Caki2 (cell line): ENCODE measurements around the gene RASSF5. TPM values are rescaled to one million over a fixed set of nuclear protein-coding genes. Genes with fewer than 3 reads are reported as not detected.

ENCODE experiments used
- DNase-seq: peaks from one replicate; pipeline ENCODE4 v3.0.0-alpha.2; 2015; ENCODE audit warnings: low read depth
- in situ Hi-C: cut with HindIII; loops from 2 replicates; pipeline ENCODE4 v1.10.0; 2016; ENCODE audit warnings: low sequenced_read_pairs, low pct_unique_long_range_greater_than_20kb, mixed read lengths
- total RNA-seq: library from RNA; depleted of rRNA; stranded (reverse); fragments of >200 nt; shearing (Covaris generic); gene quantifications from 2 replicates; pipeline ENCODE4 v1.2.3, GENCODE V29; 2014; ENCODE audit warnings: low replicate concordance; rRNA removed

Gene RASSF5, protein sequence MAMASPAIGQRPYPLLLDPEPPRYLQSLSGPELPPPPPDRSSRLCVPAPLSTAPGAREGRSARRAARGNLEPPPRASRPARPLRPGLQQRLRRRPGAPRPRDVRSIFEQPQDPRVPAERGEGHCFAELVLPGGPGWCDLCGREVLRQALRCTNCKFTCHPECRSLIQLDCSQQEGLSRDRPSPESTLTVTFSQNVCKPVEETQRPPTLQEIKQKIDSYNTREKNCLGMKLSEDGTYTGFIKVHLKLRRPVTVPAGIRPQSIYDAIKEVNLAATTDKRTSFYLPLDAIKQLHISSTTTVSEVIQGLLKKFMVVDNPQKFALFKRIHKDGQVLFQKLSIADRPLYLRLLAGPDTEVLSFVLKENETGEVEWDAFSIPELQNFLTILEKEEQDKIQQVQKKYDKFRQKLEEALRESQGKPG
- 0.09 and 0.47 TPM in 2 replicates for total RNA-seq

DNA sequence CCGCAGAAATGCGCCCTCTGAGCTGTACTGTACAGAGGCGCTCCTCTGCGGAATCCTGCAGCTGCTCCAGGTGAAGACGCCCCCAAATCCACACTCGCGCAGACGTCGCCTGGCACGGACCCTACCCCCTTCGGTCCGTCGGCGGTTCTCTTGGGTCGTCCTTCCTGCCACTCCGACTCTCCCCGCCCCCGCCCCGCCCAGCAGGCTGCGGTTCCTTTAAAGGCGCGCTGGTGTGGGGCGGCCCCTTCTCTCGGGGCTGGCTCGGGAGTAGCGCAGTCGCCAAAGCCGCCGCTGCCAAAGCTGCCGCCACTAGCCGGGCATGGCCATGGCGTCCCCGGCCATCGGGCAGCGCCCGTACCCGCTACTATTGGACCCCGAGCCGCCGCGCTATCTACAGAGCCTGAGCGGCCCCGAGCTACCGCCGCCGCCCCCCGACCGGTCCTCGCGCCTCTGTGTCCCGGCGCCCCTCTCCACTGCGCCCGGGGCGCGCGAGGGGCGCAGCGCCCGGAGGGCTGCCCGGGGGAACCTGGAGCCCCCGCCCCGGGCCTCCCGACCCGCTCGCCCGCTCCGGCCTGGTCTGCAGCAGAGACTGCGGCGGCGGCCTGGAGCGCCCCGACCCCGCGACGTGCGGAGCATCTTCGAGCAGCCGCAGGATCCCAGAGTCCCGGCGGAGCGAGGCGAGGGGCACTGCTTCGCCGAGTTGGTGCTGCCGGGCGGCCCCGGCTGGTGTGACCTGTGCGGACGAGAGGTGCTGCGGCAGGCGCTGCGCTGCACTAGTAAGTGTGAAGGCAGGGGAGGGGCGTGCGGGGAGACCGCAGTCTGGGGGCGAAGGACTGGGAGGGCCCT lies at the start of gene RASSF5:
Gene RASSF5, plus strand, starts transcription at position 248 of the 846 bp plus-strand sequence. Its CDS starts 72 bp downstream, at position 320.
- DNase-seq, result peak; percentile 66
- in situ Hi-C loops, result no loop called here

DNA sequence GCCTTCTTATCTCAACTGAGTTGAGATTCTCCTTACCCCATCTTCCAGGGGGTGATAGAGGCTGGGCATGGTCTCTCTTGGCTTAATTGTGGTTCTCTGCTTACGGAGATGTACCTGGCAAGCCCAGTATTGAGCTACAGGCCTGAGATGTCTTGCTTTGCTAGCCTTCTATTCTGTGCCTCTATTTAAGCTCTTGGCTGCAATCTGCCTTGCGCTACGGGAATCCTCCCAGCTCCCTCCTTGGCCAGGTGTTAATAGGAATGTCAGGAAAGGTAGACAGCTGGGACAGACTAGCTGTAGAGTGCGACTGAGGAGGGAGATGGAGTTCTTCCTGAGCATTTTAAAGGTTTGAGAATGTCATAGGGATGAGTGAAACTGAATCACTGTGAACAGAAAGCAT lies 47.6 kb upstream of the RASSF5 start:
- in situ Hi-C loops, result no loop called here

DNA sequence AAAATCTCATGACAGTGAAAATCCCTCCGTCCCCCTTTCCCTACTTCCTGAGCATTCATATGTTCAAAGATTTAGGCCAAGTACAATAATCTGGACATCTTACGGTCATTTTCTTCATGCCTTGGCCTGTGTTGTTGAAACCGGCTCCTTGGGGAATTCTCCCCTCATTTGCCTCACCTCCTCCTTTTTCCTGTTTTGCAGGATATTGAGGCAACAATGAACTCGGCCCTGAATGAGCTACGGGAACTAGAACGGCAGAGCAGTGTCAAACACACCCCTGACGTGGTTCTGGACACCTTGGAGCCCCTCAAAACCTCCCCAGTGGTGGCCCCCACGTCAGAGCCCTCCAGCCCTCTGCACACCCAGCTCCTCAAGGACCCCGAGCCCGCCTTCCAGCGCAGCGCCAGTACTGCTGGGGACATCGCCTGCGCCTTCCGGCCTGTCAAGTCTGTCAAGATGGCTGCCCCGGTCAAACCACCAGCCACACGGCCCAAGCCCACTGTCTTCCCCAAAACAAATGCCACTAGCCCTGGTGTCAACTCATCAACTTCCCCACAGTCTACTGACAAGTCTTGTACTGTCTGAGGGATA lies 46.4 kb upstream of the RASSF5 start:
- in situ Hi-C loops, result no loop called here
- DNase-seq, result no peak

More for the DNA sequence above, 47.6 kb upstream of the RASSF5 start:
- DNase-seq, result no peak

DNA sequence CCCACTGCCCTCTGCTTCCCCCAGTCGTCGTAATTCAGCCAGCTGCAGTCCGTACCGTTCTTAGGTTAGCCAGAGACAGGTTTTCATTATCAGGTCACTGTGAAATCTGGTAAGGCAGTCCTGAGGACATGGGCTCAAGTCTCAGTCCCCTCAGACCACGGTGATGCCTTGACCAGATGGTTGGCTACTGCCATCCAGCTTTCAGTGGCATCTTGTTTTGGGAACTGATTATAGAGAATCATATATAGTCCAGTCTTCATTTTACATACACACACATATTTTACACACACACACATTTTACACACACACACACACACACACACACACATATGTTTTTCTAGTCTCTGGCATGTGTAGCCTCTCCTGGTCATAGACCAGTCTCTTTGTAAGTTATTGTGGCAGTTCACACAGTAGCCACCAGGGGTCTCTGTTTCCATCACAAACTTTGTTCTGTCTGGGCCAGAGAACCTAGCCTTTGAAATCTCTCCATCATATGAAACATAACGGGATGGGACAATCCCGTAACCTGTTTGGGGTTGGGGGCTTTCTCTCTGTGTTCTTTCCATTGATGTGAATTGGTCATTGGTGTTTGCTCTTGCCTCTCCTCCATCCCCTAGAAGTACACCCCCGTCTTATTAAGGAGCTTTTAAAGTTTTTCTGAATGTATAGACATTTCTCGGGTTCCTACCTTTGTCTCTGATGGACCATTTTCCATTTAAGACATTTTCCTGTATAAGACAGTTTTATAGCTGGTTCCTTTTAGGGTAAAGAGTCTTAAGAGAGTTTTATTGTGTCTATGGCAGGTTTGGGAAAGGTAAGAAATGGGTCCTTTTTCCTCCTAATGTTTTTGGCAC lies 45.5 kb upstream of the RASSF5 start:
- peak; percentile 61 for DNase-seq
- in situ Hi-C loops, result no loop called here

DNA sequence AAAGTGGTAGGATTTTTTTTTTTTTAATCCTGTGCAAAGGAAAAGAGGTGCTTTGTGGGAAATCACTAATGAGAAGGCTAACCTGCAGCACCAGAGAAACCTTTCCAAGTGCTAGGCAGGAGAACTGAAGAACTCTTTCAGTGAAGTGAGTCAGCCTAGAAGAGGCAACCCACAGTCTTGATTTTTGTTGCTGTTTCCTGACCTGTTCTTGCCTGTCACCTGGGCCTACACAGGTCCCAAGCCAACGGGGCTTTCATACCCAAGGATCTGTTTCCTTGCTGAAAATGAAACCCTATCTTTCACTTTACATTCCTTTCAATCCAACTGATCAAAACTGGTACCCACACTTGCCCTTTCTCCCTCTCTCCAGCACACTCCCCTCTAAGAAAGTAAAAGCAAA lies 44.2 kb upstream of the RASSF5 start:
- in situ Hi-C loops, result no loop called here
- DNase-seq, result no peak

DNA sequence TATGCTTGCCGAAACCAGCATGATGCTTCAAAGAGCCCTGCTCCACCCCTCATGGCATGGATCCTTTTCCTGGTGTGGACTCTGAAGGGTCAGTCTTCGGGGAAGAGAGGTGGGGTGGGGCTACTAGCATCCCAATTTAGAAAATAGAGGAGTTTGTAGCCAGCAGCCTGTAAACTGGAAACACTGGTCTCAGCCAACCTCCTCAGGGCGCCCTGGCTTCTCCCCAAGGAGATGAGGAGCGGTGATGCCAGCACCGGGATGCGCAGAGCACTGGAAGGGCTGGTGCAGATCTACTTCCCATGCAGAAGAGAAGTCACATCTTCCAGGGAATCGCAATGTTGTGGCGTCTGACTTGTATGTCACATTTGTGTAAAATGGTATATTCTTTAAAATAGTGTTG lies 43.4 kb upstream of the RASSF5 start:
- in situ Hi-C loops, result no loop called here
- no peak for DNase-seq

DNA sequence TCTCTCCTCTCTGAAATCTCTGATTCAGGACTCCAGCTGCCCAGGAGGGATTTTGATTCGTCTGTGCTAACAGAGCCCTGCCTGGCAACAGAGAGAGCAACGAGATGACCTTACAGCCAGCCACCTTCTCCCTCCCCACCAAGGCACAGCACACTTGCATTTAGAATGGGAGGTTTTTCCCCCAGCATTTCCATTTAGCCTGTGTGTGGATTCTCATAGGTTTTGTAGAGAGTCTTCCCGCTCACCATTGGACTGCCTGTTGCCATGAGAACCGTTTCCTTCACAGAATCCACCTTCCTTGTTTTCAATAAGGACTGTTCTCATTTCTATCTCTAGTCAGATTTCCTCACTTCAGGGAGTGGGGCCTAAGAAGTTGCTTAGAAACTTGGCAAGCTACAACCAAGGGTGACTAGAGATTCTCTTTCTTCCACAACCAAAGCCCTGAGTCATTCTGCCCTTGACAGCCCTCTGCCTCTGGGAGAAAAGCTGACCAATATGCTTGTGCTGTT lies 42.8 kb upstream of the RASSF5 start:
- DNase-seq, result peak; percentile 65
- in situ Hi-C loops, result no loop called here

DNA sequence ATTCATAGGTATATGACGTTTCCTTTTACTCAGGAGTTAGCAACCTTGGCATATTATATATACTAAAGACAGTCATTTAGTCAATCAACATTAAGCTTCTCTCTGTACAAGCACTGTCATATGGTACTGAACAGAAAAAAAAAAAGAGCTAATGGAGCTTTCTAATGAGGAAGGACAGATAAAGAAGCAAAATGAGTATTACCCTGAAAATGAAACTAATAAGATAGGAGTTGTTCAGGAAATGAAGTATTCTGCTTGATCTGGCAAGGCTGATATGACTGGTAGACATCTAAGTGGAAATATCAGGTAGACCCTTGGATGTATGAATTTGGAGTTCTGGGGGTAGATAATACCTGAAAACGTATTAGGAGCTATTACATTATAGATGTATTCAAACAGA lies 41.4 kb upstream of the RASSF5 start:
- DNase-seq, result no peak
- in situ Hi-C loops, result no loop called here

DNA sequence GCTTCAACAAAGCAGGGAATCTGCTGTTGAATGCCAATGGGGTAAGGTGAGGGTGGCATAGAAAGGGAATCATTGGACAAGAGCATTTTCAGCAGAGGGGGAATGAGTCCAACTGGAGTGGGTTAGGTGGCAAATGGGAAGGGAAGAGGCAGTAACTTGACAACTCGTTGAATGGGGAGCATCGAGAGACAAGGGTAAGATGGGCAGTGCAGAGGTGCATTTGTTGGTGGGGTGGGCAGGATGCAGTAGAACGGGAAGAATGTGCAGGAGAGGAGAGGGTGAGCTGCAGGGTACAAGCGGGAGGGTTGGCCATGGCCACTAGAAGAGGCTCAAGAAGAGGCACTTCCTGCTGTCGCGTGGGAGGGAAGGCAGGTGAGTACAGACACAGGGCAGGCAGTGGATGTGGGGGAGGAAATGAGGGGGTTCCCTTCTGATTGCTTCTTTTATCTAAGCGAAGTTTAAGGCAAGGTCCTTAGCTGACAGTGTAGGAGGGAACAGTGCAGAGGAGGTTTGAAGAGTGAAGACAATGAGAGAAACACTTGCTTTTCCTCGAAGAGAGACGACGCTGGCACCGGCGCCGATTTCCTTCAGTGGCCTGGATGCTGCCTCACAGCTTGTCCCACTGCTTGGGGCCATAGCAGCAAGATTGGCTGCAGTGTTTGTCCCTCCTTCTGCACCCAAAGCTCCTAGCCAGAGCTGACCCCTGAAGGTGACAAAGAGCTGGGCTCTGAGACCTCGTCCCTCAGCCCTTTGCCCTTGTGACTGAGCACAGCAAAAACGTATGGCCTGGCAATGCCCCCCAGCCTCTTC lies 40.3 kb upstream of the RASSF5 start:
- in situ Hi-C loops, result no loop called here
- DNase-seq, result no peak

DNA sequence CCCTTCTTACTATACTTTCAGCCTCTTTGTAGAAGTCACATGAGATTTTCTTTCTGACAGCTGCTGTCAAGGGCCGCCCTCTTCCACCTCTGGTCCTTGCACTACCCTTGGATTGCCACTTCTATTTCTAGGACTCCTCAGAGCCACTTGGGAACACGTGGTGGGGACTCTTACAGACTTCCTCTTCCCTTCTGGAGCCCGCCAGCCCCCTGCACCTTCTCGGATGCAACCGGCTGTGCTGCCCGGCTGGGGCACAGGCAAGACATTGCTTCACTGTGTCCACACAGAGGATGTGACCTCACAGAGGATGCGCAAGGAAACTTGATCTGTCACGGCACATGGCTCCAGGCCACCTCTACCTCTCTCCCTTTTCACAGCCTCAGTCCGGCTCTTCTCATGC lies 39.4 kb upstream of the RASSF5 start:
- in situ Hi-C loops, result no loop called here

DNA sequence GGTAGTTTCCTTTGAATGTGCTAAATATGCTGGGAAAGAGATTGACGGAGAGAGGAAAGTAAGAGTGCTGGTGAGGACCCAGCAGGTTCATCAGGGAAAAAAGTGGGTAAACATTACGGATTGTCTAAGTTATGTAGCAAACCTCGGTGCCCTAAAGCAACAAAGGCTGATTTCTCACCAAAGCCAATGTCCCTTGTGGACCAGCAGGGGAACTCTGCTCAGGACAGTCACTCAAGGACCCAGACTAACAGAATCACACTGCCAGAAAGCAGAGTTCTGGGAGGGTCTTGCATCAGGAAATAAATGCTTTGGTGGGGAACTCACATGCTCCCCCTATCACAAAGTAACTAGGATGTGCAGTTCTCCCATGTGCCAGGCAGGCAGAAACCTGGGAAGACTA lies 38.8 kb upstream of the RASSF5 start:
- in situ Hi-C loops, result no loop called here
- no peak for DNase-seq

More for the DNA sequence above, 39.4 kb upstream of the RASSF5 start:
- no peak for DNase-seq

DNA sequence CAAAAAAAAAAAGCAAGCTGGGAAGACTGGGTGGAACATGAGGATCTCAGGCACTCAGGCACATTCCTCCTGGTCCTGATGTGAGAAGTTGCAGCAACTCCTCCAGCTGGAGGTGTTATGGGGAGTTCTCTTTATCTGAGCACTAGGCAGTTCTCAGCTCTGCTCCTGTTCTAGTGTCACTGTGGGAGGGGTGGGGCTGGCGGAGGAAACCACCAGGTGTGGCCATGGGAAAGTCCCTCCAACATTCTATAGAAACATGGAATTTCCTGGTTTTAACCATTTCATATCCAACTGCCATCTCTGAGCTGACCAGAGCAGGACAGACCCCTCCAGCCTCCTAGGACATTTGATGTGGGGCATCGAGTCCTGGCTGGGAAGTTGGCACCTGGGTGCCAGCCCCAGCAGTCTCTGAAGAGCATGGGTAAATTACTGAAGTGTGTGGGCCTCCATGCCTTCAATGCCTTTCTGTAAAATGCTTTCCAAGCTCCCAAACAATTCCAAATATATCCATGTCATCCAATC lies 37.9 kb upstream of the RASSF5 start:
- DNase-seq, result no peak
- in situ Hi-C loops, result no loop called here

DNA sequence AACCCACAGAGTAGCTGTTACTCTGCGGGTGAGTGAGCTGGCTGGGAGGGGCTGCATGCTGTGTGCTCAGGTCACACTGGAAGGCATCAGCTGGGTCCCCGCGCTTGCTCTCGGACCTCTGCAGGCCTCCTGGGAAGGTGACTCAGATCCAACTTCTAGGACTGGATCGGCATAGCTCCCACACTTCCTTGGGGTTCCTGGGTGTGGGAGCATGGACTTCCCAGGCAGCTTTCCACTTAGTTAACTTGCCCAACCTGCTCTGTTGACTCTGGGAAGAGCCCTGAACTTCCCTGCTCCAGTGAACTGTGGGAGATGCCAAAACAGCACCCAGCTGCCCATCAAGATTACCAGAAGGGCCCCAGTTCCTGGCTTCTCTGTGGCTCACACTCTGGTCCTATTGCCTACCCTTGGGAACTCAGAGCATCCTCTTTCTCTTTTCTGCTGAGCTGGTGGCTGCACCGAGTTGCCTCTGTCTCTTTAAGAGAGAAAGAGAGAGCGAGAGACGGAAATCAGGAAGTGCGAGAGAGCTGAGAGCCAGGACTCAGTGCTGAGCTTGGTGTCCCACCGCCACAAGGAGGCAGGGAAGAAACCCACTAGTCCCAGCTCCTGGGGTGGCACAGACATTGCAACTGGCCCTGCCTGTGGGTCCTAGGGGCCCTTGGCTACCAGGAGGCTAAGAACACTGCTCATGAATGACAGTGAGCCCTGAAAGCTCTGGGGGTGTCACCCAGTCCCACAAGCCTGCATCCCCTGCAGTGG lies 37.2 kb upstream of the RASSF5 start, which contains the start of gene IKBKE:
Gene IKBKE, plus strand, starts transcription at position 544 of the 759 bp plus-strand sequence. CDS start 2,752 bp downstream, outside the sequence.
- in situ Hi-C loops, result no loop called here
- peak; percentile 83 for DNase-seq

DNA sequence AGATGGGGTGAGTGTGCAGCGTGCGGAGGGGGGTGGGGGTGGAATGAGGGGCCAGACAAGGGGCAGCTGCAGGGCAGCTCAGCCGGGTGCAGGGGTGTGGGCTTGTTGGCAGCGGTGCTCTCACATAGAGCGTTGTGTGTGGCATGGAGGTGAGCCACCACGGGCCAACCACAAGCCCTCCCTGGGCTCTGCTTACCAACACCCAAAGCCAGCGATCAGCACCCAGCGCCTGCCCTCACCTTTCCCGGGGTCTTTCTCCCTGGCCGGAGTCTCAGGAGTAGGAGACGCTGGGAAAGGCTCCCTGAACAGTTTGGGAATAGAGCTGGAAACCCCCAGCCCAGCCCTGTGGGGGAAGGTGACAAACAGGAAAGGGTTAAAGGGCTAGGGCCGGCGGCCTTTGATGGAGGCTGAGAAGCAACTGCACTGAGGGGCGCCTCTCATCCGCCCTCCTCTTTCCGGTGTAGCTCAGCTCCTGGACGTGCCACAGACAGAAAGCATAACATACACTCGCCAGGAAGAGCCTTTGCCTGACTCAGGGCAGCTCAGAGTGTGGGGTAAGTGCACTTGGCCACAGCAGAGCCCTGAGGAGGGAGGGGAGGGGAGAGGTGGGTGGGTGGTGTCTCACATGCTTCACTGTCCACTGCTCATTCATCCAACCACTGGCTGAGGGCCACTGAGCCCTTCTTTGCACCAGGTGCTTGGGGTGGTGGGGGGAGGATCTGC lies 36.5 kb upstream of the RASSF5 start:
- DNase-seq, result peak; percentile 82
- in situ Hi-C loops, result no loop called here

DNA sequence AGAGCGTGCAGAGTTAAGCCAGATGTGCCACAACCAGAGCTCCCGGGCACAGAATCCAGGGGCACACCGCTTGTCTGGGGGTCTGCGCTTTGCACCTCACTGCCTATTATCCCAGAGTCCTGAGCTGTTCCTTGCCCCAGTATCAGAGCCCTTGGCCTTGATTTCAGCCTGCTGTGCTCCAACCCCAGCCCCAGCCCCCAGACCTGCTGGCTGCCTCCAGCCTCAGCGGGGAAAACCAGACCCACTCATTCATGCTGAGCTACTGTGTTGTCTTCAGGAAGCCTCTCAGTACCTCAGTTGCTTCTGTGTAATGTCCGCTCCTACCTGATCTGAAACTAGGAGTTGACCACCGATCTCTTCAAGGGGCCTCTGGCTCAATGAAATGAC lies 35.9 kb upstream of the RASSF5 start:
- no peak for DNase-seq
- in situ Hi-C loops, result no loop called here

DNA sequence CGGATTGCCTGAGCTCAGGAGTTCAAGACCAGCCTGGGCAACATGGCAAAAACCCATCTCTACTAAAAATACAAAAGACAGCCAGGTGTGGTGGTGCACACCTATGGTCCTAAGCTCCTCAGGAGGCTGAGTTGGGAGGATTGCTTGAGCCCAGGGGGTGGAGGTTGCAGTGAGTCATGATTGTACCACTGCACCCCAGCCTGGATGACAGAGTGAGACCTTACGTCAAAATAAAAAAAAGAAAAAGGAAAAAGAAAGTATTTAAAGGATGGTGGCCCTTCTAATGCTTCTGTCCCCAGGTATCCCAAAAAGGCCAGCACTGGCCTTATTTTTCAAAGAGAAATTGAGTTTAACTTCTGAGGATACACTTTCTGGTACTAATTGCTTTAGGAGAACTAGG lies 35.3 kb upstream of the RASSF5 start:
- in situ Hi-C loops, result no loop called here

More for the DNA sequence above, 35.3 kb upstream of the RASSF5 start:
- DNase-seq, result no peak
